Measurements from ENCODE around the gene VSIG1.

Gene VSIG1

DNA sequence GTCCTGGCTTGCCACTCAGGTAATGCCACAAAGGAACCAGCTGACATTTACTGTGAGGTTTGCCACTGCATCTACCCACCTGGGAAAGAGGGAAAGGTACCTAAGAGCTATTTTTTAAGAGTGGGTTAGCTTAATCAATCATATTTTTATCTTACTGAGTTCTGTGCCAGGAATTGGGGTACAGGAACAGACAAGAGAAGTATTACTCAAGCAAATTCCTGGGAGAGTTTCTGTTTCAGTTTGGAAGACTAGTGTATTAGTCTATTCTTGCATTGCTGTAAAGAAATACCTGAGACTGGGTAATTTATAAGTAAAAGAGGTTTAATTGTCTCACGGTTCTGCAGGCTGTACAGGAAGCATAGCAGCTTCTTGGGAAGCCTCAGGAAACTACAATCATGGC is 23.3 kb downstream of the VSIG1 start:
- DNase-seq, result no peak

DNA sequence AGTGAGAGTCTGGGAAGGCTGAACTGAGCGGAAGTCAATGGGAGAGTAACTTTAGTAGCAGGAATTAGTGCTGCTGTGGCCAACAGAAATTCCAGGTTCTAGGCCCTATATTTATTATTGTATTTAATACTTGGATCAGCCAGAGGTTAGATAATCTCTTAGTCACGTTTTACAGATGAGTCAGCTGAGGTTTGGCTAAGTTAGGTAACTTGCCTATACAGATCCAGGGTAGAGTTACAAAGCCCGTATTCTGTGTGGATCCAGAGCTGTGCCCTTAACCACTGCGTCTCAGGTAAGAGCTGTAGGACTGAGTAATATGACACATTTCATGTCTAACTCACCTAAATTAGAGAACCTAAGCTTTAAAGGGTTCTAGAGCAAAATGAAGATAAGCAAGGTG is 26.0 kb downstream of the VSIG1 start:
- no peak for DNase-seq

DNA sequence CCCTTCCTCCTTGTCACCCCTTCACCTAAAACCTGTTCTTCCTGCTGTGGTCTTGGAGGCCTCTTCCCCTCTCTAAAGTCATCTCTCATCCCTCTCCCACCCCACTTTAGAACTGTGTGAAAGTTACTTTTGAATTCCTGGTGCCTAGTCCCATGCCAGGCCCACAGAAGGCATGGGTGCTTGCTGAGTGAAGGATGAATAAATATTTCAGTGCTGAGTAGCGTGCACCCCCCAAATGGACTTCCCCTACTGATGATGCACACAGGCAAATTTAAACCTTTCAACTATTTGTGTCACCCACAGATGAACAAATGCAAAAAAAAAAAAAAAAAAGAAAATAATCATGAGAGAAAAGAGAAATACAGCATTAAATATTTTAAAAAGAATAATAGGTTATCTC is 26.7 kb downstream of the VSIG1 start:
- DNase-seq, result no peak

DNA sequence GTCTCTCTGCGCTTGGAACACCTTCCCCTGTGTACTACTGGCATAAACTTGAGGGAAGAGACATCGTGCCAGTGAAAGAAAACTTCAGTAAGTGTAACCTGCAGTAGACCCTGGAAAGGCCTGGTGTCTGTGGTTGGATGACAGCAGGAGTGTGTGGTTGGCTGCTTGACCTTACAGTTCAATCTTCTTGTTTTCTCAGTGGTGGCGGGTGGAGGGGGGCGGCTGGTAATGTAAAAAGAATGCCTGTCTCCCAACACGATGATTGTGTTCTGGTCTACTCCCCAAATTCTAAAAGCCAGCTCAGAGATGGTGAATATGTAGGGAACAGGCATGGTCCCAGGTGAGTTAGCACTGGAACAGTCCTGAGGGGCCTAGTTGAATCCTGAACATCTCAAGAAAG is 27.9 kb downstream of the VSIG1 start:
- no peak for DNase-seq

DNA sequence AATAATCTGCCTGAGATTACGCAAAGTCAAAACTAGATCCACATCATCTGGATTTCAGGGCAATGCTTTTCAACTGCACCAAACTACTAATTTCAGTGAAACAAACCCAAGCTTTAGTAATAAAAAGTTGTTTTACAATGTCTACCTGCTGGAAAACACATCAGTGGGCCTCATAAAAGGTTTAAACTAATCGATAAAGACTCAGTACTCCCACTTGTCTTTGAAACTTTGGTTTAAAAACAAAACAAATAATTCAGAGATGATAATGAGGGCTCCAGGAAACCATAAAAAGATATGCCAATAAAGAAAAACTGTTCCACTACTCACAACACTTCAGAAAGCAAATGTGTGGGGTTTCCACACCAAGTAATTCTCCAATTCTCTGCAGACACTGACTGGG is 36.2 kb downstream of the VSIG1 start:
- DNase-seq, result no peak

DNA sequence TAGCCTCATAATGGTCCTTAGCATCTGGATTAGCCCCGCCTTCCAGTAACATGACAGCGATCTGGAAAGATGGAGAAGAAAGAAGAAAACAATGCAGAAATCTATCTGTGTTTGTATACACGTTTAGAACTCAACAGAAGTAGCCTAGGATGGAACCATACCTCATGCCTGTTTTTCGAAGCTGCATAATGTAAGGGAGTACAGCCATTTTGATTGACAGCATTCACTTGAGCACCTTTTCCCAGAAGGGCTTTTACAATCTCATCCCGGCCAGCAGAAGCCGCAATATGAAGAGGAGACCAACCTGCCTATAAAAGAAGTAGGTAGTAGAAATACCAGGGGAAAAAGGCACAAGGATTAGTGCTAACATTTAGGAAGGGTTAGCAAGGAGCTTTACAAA is 42.9 kb downstream of the VSIG1 start:
- DNase-seq, result no peak

DNA sequence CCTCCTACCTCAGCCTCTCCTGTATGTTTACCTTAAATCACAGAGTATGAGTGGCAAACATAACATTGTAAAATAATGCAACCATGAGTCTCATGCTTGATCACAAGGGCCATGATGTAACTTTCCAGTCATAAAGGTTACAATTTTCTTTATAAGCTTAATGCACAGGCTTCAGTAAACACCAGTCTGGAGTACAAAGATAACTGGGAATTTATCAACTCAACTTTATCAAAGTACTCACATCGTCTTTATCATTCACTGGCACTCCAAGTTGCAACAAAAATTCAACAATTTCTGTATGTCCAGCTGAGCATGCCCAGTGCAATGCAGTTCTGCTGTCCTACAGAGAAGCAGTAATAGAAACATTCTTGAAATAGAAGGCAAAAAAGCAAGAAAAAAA is 43.6 kb downstream of the VSIG1 start:
- DNase-seq, result no peak

DNA sequence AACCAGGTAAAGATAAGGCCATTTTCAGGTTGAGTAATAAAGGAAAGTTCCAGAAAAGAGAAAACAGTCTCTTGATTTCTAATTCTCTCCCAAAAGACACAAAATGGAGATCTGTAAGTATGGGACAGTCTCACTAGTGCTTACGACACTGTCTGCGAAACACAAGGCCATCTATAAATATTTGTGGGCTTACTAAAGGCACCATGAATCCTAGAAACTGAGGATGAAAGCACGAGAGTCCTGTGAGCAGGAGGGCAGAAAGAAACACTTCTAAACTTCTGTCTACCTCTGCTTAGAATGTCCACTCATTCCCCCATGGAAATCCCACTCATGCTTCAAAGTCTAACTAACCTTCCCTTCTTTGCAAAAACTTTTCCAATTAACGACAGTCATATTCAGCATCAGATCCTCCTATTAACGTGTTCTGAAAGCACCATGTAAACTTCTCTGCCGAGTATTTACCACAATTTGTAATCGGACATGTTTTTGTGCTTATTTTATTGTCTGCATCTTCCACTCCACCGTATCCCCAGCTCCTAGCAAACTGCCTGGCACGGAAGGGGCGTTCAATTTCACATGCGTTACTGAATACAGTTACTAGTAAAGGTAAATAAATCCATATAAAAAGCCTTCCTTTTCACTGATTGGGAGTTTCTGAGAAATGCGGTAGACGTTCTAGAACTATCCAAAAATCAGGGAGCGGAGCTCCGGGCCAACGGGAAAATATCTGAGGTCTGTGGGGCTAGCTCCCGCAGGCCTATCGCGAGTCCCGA is 45.8 kb downstream of the VSIG1 start:
- no peak for DNase-seq

DNA sequence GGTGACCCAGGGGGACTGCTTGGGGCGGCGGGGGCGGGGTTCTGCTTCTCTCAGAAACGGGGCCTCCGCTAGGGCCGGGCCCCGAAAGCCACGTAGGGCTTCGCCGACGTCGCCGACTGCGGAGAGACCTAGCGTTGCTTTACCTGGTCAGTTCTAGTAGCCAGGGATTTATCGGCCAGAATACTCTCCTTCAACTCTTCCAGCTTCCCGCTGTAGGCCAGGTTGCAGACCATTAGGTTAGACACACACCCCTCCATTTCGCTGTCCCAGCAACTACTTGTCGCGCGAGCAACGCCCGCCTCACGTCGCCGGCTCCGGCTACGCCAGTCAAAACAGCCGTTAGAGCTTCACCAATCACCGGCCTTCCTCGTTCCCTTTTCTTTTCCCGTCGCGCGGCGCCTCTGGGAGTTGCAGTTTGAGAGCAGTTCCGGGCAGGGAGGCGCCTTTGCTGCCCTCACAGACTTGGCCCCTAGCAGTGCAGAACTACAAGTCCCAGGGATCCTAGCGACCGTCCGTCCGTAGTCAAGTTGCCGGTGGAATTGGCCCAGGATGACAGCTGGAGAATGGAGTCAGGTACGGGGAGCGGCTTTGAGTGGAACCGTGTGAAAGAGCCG is 46.5 kb downstream of the VSIG1 start, which contains the start of the genes ATG4A and PSMD10:
TSS of gene ATG4A (plus strand) at position 515 of the 614 bp plus-strand sequence. CDS start at position 564, 49 bp downstream.
TSS of gene PSMD10 (minus strand) at position 279 of the 614 bp plus-strand sequence. CDS start at position 257, 22 bp downstream.
- peak; percentile 93 for DNase-seq

DNA sequence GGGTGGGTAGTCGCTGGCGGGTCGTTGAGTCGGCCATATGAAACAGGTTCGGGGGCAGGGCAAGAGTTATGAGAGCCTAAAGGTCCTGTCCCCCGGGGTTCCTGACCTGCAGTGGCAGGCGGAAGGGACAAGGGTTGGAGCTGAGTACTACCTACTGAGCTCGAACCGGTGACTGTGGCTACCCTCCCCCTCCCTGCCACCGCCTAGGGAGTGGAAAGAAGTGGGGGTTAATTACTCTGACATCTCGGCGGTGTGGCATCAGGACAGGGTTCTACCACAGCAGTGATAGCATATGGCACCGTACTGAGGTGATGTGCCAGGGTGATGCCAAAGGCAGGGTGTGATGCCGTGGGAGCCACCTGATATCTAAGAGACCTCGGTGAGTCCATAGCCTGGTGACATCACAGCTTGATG is 47.0 kb downstream of the VSIG1 start:
- no peak for DNase-seq

DNA sequence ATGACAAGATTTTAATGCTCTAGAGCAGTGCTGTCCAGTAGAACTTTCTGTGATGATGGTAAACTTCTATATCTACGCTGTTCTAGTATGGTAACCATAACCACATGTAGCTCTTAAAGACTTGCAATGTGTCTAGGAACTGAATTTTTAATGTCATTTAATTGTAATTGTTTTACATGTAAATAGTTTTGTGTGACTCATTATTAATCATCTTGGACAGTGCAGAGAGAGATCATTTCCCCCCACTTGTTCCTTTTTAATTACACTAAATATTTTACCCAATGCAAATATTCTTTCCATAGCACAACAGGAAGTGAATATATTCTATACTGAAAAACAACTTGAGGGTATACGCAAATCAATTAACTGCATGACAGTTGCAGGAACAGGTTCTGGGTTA is 52.5 kb downstream of the VSIG1 start:
- no peak for DNase-seq

DNA sequence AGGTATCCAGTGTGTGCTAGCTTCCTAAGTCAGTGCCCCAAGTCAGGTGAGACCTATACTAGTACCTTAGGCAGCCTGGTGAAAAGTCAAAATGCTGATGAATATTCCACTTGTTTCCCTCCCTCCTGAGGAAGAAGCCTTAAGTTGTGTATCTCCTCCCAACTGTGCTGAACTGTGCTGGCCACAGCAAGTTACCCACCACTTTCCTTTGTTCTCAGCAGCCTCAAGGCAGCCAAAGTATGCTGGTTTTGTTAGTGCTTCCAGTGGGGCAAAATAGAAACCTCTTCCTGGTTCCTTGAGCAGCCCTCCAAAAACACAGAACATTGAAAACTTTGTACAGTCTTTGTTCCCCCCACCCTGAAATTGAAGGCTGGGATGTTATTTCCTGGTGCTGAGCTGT is 60.6 kb downstream of the VSIG1 start:
- no peak for DNase-seq

DNA sequence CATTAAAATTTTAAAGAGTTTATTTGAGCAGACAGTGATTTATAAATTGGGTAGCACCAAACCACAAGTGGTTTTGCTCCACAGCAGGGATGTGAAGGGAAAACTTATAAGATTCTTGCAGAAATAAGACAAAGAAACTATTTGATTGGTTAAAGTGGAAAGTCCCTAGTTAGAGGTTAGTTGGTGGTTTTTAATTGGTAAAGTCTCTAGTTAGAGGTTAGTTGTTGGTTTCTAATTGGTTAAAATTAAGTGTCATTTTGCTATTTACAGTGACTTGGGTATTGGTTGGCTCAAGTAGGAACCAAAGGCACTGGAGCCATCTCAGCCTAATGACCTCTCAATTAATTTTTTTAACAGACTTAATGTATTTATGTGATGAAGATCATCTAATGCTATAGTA is 69.7 kb downstream of the VSIG1 start:
- no peak for DNase-seq

DNA sequence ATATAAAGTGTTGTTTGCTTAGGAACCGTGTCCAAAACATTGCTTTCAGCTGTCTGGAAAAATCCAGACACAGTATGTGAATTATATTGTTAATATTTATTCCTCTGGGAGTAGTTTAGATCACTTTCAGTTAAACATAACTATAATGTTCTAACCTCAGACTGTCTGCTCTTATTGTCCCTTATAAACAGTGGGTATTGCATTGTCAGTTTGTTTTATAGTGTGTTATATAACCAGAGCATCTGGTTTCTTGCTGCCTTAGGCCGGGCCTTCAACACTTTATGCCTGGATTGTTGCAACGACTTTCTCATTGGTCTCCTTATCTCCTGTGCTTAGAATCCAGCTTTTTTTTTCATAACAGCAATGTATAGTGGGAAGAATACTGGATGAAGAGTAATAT is 73.1 kb downstream of the VSIG1 start:
- DNase-seq, result no peak

DNA sequence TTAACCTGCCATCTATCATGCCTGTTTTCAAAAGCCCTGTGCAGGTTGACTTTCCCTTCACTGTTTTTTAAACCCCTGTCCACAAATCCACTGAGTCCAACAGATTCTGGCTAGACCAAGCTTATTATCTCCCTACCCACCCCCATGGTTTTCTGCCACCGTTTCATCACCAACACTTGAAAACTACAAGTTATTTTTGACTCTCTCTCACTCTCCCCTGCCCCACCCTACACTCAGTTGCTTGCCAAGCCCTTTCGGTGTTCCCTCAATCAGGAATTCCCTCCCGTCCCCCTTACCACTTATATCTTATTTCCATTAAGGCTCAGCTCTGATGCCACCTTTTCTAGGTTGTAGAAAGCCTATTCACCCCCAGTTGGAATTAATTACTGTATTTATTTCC is 76.4 kb downstream of the VSIG1 start:
- no peak for DNase-seq

DNA sequence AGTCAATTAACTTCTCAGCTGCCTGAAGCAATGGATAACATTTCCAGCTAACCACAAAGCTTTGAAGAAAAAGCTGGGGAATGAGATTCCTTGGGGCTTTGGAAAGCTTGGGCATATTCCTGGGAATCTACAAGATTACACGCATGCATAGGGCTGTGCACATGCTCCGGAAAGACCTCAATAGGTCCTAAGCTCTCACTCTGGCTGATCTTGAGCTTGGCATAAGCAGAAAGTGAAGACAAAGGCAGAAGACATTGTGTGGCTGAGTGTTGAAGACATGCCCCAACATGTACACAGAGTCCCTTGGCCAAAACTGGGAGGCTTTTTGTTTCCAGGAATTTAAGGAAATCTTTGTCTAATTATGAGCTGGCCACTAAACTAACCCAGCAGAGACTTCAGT is 77.9 kb downstream of the VSIG1 start:
- no peak for DNase-seq

DNA sequence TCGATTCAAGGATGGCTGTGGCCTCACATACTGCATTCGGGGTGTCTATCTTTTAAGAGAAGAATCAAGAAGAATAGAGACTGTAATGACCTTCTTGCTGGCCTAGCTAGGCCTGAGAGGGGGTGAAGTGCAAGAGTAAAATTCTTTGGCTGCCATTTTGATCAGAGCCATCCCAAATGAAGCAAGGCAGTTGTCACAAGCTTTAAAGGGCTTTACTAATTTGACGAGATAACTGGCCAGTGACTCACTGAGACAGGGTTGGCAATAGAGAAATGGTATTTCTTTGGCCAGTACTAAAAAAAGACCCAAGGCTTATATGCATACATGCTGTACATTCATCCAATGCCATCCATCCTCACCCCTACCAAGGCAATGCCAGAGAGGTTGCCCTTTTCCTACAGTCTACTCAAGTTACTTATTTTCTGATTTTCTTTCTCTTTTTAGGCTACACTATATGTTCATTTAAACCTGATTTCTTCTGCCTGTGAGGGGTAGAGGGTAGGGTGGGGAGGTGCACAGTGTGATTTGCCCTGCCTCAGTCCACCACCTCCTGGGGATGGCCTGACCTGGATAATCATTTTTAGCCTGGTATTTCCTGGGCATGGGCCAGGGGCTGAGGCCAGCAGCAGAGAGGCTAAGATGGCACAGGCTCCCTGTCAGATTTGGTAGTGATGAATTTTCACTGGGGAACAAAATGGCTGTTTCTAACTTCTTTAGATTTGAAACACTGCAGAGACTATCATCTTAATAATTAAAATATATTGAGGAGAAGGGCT is 78.9 kb downstream of the VSIG1 start:
- no peak for DNase-seq

DNA sequence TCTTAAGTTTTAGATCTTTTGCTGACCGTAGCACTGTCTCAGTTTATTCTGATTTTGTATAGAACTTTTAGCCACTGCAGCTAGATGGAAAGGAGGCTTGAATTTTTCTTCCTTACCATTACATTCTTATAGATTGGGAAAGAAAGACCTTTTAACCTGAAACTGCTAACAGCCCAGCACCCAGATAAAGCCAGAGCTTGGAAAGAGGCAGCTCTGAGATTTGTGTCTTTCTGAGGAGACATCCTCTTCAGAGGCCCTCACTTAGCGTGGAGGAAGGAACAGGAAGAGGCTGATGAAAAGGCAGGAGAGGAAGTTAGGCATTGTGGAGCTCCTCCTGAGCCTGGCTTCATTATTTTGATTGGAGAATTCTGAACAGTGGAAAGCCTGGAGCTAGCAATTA is 81.8 kb downstream of the VSIG1 start:
- no peak for DNase-seq

DNA sequence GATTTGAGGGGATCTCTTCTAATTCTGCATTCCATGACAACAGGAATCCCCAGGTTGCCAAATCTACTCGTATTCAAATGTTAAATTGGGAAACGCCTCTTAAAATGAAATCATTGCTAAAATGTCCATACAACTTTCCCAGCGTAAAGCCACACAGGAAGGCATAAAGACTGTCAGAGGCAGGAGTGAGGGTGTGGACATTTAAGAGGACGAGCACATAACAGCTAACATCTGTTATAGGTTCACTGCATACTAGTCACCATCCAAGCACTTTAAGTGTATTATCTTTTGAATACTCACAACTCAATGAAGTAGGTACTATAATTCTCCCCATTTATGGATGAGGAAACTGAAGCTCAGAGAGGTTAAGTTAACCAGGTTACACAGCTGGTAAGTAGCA is 82.3 kb downstream of the VSIG1 start:
- no peak for DNase-seq
